A549 (cell line): ENCODE results near the gene NEGR1. TPM values are rescaled to one million over a fixed set of nuclear protein-coding genes. Genes with fewer than 3 reads are reported as not detected.

Experiments used
- ATAC-seq, 2 experiments: fragments of 200-7000 bp in 1 of 2; fragments of >200 bp in 1 of 2; cut with Nextera tagmentation in 1 of 2; cut with Tn5 transposase in 1 of 2; 3 replicates each; pipeline versions ENCODE4 v1.8.0 to v1.9.1; 2018 to 2020; ENCODE audit warnings: mild to moderate bottlenecking in 1 of 2, moderate library complexity in 1 of 2
- CTCF ChIA-PET: fragments of 300-600 bp; sonication (Branson Sonifier 250); formaldehyde crosslinking; extraction: SDS; loops from one replicate; lab custom pipeline; 2021; ENCODE audit warnings: antibody characterized with exemption, inconsistent platforms; lab: Yijun Ruan, JAX
- POLR2A ChIA-PET: fragments of 350-600 bp; formaldehyde crosslinking; extraction: SDS; loops from one replicate; lab custom pipeline; 2021; ENCODE audit warnings: antibody characterized with exemption, inconsistent platforms; lab: Yijun Ruan, JAX
- DNase-seq, 2 experiments: peaks; one replicate each; pipeline versions ENCODE4 v3.0.0 to v3.0.0-alpha.2; 2011 to 2016; ENCODE audit warnings: low read depth in 1 of 2, low spot score in 1 of 2
- FAIRE-seq: peaks from 2 replicates; lab custom pipeline; 2011; peaks lifted over from hg19 to GRCh38; lab: Jason Lieb, UNC
- H3K27ac ChIP-seq, 2 experiments: fragments of >200 bp; sonication (Bioruptor Twin); formaldehyde crosslinking; 3 replicates each; pipeline ENCODE4 v1.5.1; 2016 to 2017
- H3K4me1 ChIP-seq: fragments of >200 bp; sonication (Bioruptor Twin); formaldehyde crosslinking; 3 replicates; pipeline ENCODE4 v1.6.1; 2016
- H3K4me2 ChIP-seq: fragments of >200 bp; sonication (Bioruptor Twin); formaldehyde crosslinking; 3 replicates; pipeline ENCODE4 v1.6.1; 2016
- H3K4me3 ChIP-seq: fragments of >200 bp; sonication (Bioruptor Twin); formaldehyde crosslinking; 3 replicates; pipeline ENCODE4 v1.5.1; 2016
- H3K9me3 ChIP-seq: fragments of >200 bp; sonication (Bioruptor Twin); formaldehyde crosslinking; 3 replicates; pipeline ENCODE4 v1.6.1; 2016
- ATOH8 ChIP-seq: fragments of 250-450 bp; sonication (Bioruptor Pico); IDR thresholded peaks from 2 replicates; pipeline ENCODE4 v1.5.0; 2020; ENCODE audit warnings: low read depth, mild to moderate bottlenecking, moderate library complexity
- CEBPB ChIP-seq, 2 experiments: fragments of >200 bp in 1 of 2; sonication (Bioruptor Twin) in 1 of 2; formaldehyde crosslinking in 1 of 2; IDR thresholded peaks; 2 replicates each; pipeline ENCODE4 v1.6.1; 2012 to 2016
- CHD2 ChIP-seq: fragments of 150-350 bp; IDR thresholded peaks from 2 replicates; pipeline ENCODE4 v1.6.1; 2014; ENCODE audit warnings: low read length; ENCODE audit not compliant: partially characterized antibody
- ELK1 ChIP-seq: fragments of 150-350 bp; IDR thresholded peaks from 2 replicates; pipeline ENCODE4 v1.6.1; 2014; ENCODE audit warnings: low read depth, mild to moderate bottlenecking, low read length
- FOXS1 ChIP-seq: fragments of 250-450 bp; sonication (Bioruptor Pico); IDR thresholded peaks from 2 replicates; pipeline ENCODE4 v1.5.0; 2020; ENCODE audit warnings: mild to moderate bottlenecking, moderate library complexity
- GATA3 ChIP-seq: IDR thresholded peaks from 2 replicates; pipeline ENCODE4 v1.6.1; 2012; ENCODE audit warnings: borderline replicate concordance
- HES2 ChIP-seq: fragments of >200 bp; sonication (Bioruptor Twin); formaldehyde crosslinking; IDR thresholded peaks from 2 replicates; pipeline ENCODE4 v1.6.1; 2016
- HEYL ChIP-seq: fragments of 250-450 bp; sonication (Bioruptor Pico); IDR thresholded peaks from 2 replicates; pipeline ENCODE4 v1.8.0; 2021; ENCODE audit warnings: mild to moderate bottlenecking, moderate library complexity
- HOXA7 ChIP-seq: fragments of 250-450 bp; sonication (Bioruptor Pico); IDR thresholded peaks from 2 replicates; pipeline ENCODE4 v1.5.0; 2020; ENCODE audit warnings: mild to moderate bottlenecking, moderate library complexity
- JUNB ChIP-seq: fragments of >200 bp; sonication (Bioruptor Twin); formaldehyde crosslinking; IDR thresholded peaks from 2 replicates; pipeline ENCODE4 v1.6.1; 2016
- MAFK ChIP-seq: fragments of 450-650 bp; IDR thresholded peaks from 2 replicates; pipeline ENCODE4 v1.6.1; 2014; ENCODE audit not compliant: partially characterized antibody
- MAZ ChIP-seq: fragments of 150-350 bp; IDR thresholded peaks from 2 replicates; pipeline ENCODE4 v1.6.1; 2014; ENCODE audit warnings: antibody characterized with exemption, low read depth, low read length, borderline replicate concordance
- MYC ChIP-seq: IDR thresholded peaks from 2 replicates; pipeline ENCODE4 v1.6.1; 2012; ENCODE audit warnings: mild to moderate bottlenecking, inconsistent platforms, low read length, improper control_type of control experiment, borderline replicate concordance
- NPAS2 ChIP-seq: fragments of 250-450 bp; sonication (Bioruptor Pico); IDR thresholded peaks from 2 replicates; pipeline ENCODE4 v1.8.0; 2022; ENCODE audit warnings: mild to moderate bottlenecking, moderate library complexity, borderline replicate concordance
- NR3C1 ChIP-seq: fragments of >200 bp; sonication (Bioruptor Twin); formaldehyde crosslinking; IDR thresholded peaks from 3 replicates; pipeline ENCODE4 v1.6.1; 2017
- PBX3 ChIP-seq: IDR thresholded peaks from 2 replicates; pipeline ENCODE4 v1.6.1; 2012
- POLR2A ChIP-seq: IDR thresholded peaks from 2 replicates; pipeline ENCODE4 v1.6.1; 2012; ENCODE audit warnings: mild to moderate bottlenecking, low read length
- RAD21 ChIP-seq, 2 experiments: fragments of >200 bp in 1 of 2; sonication (Bioruptor Twin) in 1 of 2; formaldehyde crosslinking in 1 of 2; IDR thresholded peaks in 1 of 2; conservative IDR thresholded peaks in 1 of 2; 2 replicates in 1 of 2; 3 replicates in 1 of 2; pipeline ENCODE4 v1.6.1; 2012 to 2018; ENCODE audit warnings: inconsistent platforms in 1 of 2
- RARB ChIP-seq: fragments of 250-450 bp; sonication (Bioruptor Pico); IDR thresholded peaks from 2 replicates; pipeline ENCODE4 v1.8.0; 2021; ENCODE audit warnings: mild to moderate bottlenecking, moderate library complexity
- RCOR1 ChIP-seq: fragments of 150-350 bp; IDR thresholded peaks from 2 replicates; pipeline ENCODE4 v1.6.1; 2014; ENCODE audit warnings: antibody characterized with exemption, low read length, low read depth
- REST ChIP-seq: fragments of 200-600 bp; sonication (generic); IDR thresholded peaks from 2 replicates; pipeline ENCODE4 v1.6.1; 2016; ENCODE audit warnings: antibody characterized with exemption, mild to moderate bottlenecking, moderate library complexity
- TP53 ChIP-seq: fragments of 250-450 bp; sonication (Bioruptor Pico); IDR thresholded peaks from 2 replicates; pipeline ENCODE4 v1.5.0; 2021; ENCODE audit warnings: mild to moderate bottlenecking, moderate library complexity
- USF2 ChIP-seq: fragments of 450-650 bp; IDR thresholded peaks from 2 replicates; pipeline ENCODE4 v1.6.1; 2014; ENCODE audit warnings: antibody characterized with exemption
- ZC3H11A ChIP-seq: fragments of 450-650 bp; IDR thresholded peaks from 2 replicates; pipeline ENCODE4 v1.6.1; 2014; ENCODE audit warnings: antibody characterized with exemption, mild to moderate bottlenecking
- ZNF302 ChIP-seq: fragments of 250-450 bp; sonication (Bioruptor Pico); IDR thresholded peaks from 2 replicates; pipeline ENCODE4 v1.9.0; 2021; ENCODE audit warnings: inconsistent platforms, mild to moderate bottlenecking, moderate library complexity
- ZSCAN20 ChIP-seq: fragments of 250-450 bp; sonication (Bioruptor Pico); IDR thresholded peaks from 2 replicates; pipeline ENCODE4 v1.8.0; 2022; ENCODE audit warnings: mild to moderate bottlenecking, moderate library complexity
- WGBS: methylation state at CpG from one replicate; pipeline ENCODE4 v1.1.6; 2017; ENCODE audit errors: missing lambda C conversion rate; 5-methylcytosine and 5-hydroxymethylcytosine counted together
- polyA plus RNA-seq, 4 experiments: library from polyadenylated mRNA; depleted of rRNA in 3 of 4; stranded (reverse); fragments of >200 nt; fragmentation: RNase III in 1 of 4; extraction: RNeasy Plus Mini Kit Qiagen cat#74134 plus additional on column Dnase treatment in 1 of 4; gene quantifications; 2 replicates in 3 of 4; 3 replicates in 1 of 4; pipeline ENCODE4 v1.2.3, GENCODE V29; 2011 to 2017

Gene NEGR1
- polyA plus RNA-seq, 2 of the 4 experiments (the other 2 are of a cell fraction), result not detected

- CTCF ChIA-PET, result no interaction called here
- H3K4me2 ChIP-seq, result no peak overlapping the region
- FAIRE-seq (no peak), ATAC-seq (no peak), DNase-seq (no peak)
- H3K4me1 ChIP-seq, result no peaks in the 10 kb centered on the region
- POLR2A ChIA-PET, result no interaction called here
- H3K9me3 ChIP-seq, result no peaks in the 10 kb centered on the region
- no peak overlapping the region for H3K27ac ChIP-seq
- TF ChIP-seq ZNF302 (CRISPR knock-in tag) (no peak), ZSCAN20 (CRISPR knock-in tag) (no peak), NR3C1 (no peak), GATA3 (no peak), MYC (no peak), MAFK (no peak), ATOH8 (CRISPR knock-in tag) (no peak), HES2 (no peak), CEBPB (IDR thresholded peaks at IDR 0.05) (no peak), ZC3H11A (no peak), REST (no peak), ELK1 (no peak), TP53 (CRISPR knock-in tag) (no peak), HOXA7 (no peak), HEYL (CRISPR knock-in tag) (no peak), CHD2 (no peak), USF2 (no peak), RCOR1 (no peak), NPAS2 (CRISPR knock-in tag) (no peak), RAD21 (conservative IDR thresholded peaks at IDR 0.05 in 1 of 2, IDR thresholded peaks at IDR 0.05 in 1 of 2) (no peak)
- H3K4me3 ChIP-seq, result no peak overlapping the region
- 0% methylated on average over 1 of the region's 1 CpG for WGBS
Observed at GRCh38 chr1:71434240-71434639, 848.1 kb downstream of the NEGR1 start.

GRCh38 chr1:71428029-71428428, 854.3 kb downstream of the NEGR1 start:
- H3K4me1 ChIP-seq, result no peaks in the 10 kb centered on the region
- no peak for FAIRE-seq
- H3K4me2 ChIP-seq, result no peak overlapping the region
- ATAC-seq, result no peak
- no peak for DNase-seq
- ChIA-PET CTCF (no interaction called here), POLR2A (no interaction called here)
- no peaks in the 10 kb centered on the region for H3K9me3 ChIP-seq
- no peak overlapping the region for H3K4me3 ChIP-seq
- TF ChIP-seq NPAS2 (CRISPR knock-in tag), result no peak
- TF ChIP-seq FOXS1 (CRISPR knock-in tag), result no peak
- no peak for TF ChIP-seq RARB
- TF ChIP-seq PBX3, result no peak
- no peak for TF ChIP-seq JUNB
- TF ChIP-seq MAZ, result no peak
- no peak for TF ChIP-seq POLR2A
- no peak overlapping the region for H3K27ac ChIP-seq
- 0% methylated on average over 1 of the region's 1 CpG for WGBS
